Stimulated activated CD8-positive, alpha-beta memory T cell treated with anti-CD3 and anti-CD28 coated beads, Interleukin-7, amount 100 ng/mL, for 24 hours (primary cell): ENCODE data around the gene GEMIN7.

Source experiments
- DNase-seq: peaks from one replicate; pipeline ENCODE4 v3.0.0-alpha.2; 2020; ENCODE audit warnings: low read depth

Gene GEMIN7

GRCh38 chr19:45079063-45079910 is at the start of gene GEMIN7:
GEMIN7 (plus strand) TSS chr19:45079260; CDS start chr19:45090115, 10,855 bp downstream.
- peak; percentile 61 for DNase-seq

GRCh38 chr19:45030825-45031224 is 48.2 kb upstream of the GEMIN7 start:
- DNase-seq, result no peak

GRCh38 chr19:45032421-45032820 is 46.6 kb upstream of the GEMIN7 start:
- DNase-seq, result no peak

- no peak for DNase-seq
Measured at GRCh38 chr19:45035755-45036154, 43.3 kb upstream of the GEMIN7 start.

- DNase-seq, result no peak
Measured at GRCh38 chr19:45037393-45038169, 41.5 kb upstream of the GEMIN7 start.

GRCh38 chr19:45038931-45039893 is 39.8 kb upstream of the GEMIN7 start, which contains the start of gene CLASRP:
CLASRP (plus strand) TSS chr19:45039045; CDS start chr19:45040213, 1,168 bp downstream.
- DNase-seq, result peak; percentile 76

GRCh38 chr19:45040059-45040771 is 38.8 kb upstream of the GEMIN7 start:
- no peak for DNase-seq

GRCh38 chr19:45041125-45041524 is 37.9 kb upstream of the GEMIN7 start:
- no peak for DNase-seq

- DNase-seq, result no peak
Measured at GRCh38 chr19:45045671-45046353, 33.2 kb upstream of the GEMIN7 start.

GRCh38 chr19:45046355-45046754 is 32.7 kb upstream of the GEMIN7 start:
- DNase-seq, result no peak

- DNase-seq, result no peak
Measured at GRCh38 chr19:45047188-45047797, 31.8 kb upstream of the GEMIN7 start.

GRCh38 chr19:45049073-45049736 is 29.9 kb upstream of the GEMIN7 start:
- DNase-seq, result no peak

- DNase-seq, result no peak
Measured at GRCh38 chr19:45050036-45050435, 29.0 kb upstream of the GEMIN7 start.

GRCh38 chr19:45051929-45052579 is 27.0 kb upstream of the GEMIN7 start:
- DNase-seq, result no peak

- no peak for DNase-seq
Measured at GRCh38 chr19:45056831-45057230, 22.2 kb upstream of the GEMIN7 start.

GRCh38 chr19:45057444-45057843 is 21.6 kb upstream of the GEMIN7 start:
- DNase-seq, result no peak

GRCh38 chr19:45058622-45059159 is 20.4 kb upstream of the GEMIN7 start:
- DNase-seq, result no peak

- DNase-seq, result peak; percentile 73
Measured at GRCh38 chr19:45059258-45059965, 19.6 kb upstream of the GEMIN7 start.
